Calu3 (cell line): ENCODE results near the gene PTGES3L. TPM values are rescaled to one million over a fixed set of nuclear protein-coding genes. Genes with fewer than 3 reads are reported as not detected.
"Not testable (repeated sequence)": the region's sequence is repeated elsewhere in the genome, so short reads cannot be mapped to it uniquely, and the experiment has no call there.

Source experiments
- BruUV-seq: library from RNA; stranded (reverse); fragments of 400-500 nt; replicated peaks from 2 replicates; lab custom pipeline; 2021; lab: Mats Ljungman, UMichigan
- CTCF ChIA-PET: fragments of 300-600 bp; sonication (Branson Sonifier 250); formaldehyde crosslinking; loops from one replicate; lab custom pipeline; 2022; ENCODE audit warnings: antibody characterized with exemption; lab: Charles Lee
- DNase-seq: peaks from one replicate; pipeline ENCODE4 v3.0.0; 2022
- H3K27ac Mint-ChIP-seq: one replicate; pipeline ENCODE4 v1.8.0; 2022; ENCODE audit warnings: mixed read lengths; ENCODE audit not compliant: unreplicated experiment
- H3K27me3 Mint-ChIP-seq: one replicate; pipeline ENCODE4 v1.8.0; 2022; ENCODE audit warnings: mixed read lengths; ENCODE audit not compliant: unreplicated experiment
- H3K36me3 Mint-ChIP-seq: one replicate; pipeline ENCODE4 v1.8.0; 2022; ENCODE audit warnings: mild to moderate bottlenecking, moderate library complexity, mixed read lengths; ENCODE audit not compliant: insufficient read depth, unreplicated experiment
- H3K4me1 Mint-ChIP-seq: one replicate; pipeline ENCODE4 v1.8.0; 2022; ENCODE audit warnings: mild to moderate bottlenecking, low read depth, mixed read lengths; ENCODE audit not compliant: unreplicated experiment
- H3K4me3 Mint-ChIP-seq: one replicate; pipeline ENCODE4 v1.8.0; 2022; ENCODE audit warnings: mild to moderate bottlenecking, low read depth, moderate library complexity, mixed read lengths; ENCODE audit not compliant: unreplicated experiment
- H3K9me3 Mint-ChIP-seq: one replicate; pipeline ENCODE4 v1.8.0; 2022; ENCODE audit warnings: low read depth, mixed read lengths; ENCODE audit not compliant: unreplicated experiment
- intact Hi-C: fragments of 100-400 bp; cut with micrococcal nuclease; formaldehyde crosslinking; loops from one replicate; pipeline ENCODE4 v1.10.0; 2022; ENCODE audit not compliant: unreplicated experiment
- total RNA-seq: library from RNA; stranded (reverse); gene quantifications from 2 replicates; pipeline ENCODE4 v1.2.3, GENCODE V29; 2022
- TF ChIP-seq, protein P1 (sequence below): fragments of 200-600 bp; IDR thresholded peaks from one replicate; pipeline ENCODE4 v1.8.0; 2022; ENCODE audit warnings: antibody characterized with exemption; ENCODE audit not compliant: unreplicated experiment

The PTGES3L gene
- total RNA-seq, 1 experiment from 2014 or later, result 2.1 TPM

DNA sequence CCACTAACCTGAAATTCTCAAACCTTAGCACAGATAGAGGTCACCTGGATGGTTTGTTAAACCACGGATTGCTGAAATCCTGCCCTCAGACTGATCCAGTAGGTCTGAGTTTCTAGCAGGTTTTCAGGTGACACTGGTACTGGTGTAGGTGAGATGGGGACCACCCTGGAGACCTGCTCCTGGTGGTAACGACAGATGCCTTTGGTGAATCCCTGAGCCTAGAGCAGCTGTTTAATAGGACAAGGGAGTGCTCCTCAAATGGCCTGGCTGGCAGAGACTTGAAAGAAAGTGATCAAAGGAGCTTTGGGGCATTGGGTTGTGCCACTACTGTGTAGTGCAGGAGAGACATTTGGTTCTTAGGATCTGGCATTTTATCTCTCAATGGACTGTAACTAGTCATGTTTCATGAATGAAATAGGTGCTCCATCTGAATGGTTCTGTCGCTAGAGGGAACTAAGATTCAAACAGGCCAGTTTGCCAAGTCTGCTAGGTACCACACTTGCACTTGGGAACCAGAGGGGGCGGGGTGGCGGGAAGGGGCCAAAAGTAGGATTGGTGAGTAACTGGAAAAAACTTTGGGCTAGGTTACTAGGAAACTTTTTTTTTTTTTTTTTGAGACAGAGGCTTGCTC is 23.8 kb upstream of the PTGES3L start:
- no TSS peak for BruUV-seq
- CTCF ChIA-PET, result no interaction called here
- Mint-ChIP-seq H3K27me3 (no peaks in the 10 kb centered on the region), H3K36me3 (peaks cover 79% of the 10 kb centered on the region), H3K4me3 (no peak overlapping the region), H3K27ac (peak overlapping the region; percentile 47), H3K4me1 (peaks cover 10% of the 10 kb centered on the region), H3K9me3 (no peaks in the 10 kb centered on the region)
- intact Hi-C loops, result no loop called here
- DNase-seq, result no peak
- TF ChIP-seq, protein P1, sequence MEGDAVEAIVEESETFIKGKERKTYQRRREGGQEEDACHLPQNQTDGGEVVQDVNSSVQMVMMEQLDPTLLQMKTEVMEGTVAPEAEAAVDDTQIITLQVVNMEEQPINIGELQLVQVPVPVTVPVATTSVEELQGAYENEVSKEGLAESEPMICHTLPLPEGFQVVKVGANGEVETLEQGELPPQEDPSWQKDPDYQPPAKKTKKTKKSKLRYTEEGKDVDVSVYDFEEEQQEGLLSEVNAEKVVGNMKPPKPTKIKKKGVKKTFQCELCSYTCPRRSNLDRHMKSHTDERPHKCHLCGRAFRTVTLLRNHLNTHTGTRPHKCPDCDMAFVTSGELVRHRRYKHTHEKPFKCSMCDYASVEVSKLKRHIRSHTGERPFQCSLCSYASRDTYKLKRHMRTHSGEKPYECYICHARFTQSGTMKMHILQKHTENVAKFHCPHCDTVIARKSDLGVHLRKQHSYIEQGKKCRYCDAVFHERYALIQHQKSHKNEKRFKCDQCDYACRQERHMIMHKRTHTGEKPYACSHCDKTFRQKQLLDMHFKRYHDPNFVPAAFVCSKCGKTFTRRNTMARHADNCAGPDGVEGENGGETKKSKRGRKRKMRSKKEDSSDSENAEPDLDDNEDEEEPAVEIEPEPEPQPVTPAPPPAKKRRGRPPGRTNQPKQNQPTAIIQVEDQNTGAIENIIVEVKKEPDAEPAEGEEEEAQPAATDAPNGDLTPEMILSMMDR, result peak; percentile 26

DNA sequence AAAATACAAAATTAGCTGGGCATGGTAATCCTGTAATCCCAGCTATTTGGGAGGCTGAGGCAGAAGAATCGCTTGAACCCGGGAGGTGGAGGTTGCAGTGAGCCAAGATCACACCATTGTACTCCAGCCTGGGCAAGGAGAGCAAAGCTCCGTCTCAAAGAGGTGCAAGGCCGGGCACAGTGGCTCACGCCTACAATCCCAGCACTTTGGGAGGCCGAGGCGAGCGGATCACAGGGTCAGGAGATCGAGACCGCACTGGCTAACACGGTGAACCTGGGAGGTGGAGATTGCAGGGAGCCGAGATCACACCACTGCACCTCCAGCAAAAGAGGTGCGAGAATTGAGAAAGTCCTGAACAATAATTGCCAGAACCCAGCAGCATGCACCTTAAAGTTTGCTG is 21.0 kb upstream of the PTGES3L start:
- H3K36me3 Mint-ChIP-seq, result peaks cover 83% of the 10 kb centered on the region
- BruUV-seq, H3K9me3 Mint-ChIP-seq, H3K27me3 Mint-ChIP-seq, DNase-seq, H3K4me3 Mint-ChIP-seq, intact Hi-C loops: not testable (repeated sequence)
- H3K4me1 Mint-ChIP-seq, result peaks cover 19% of the 10 kb centered on the region
- CTCF ChIA-PET, result interaction anchor here (1.6 kb wide), 1 partner anchor 10 kb away, joined by 4 read pairs; no protein-coding TSS in a partner anchor
- peak overlapping the region; percentile 27 for H3K27ac Mint-ChIP-seq

- CTCF ChIA-PET, result interaction anchor here (0.6 to 2.2 kb wide), 9 partner anchors 8 to 322 kb away, joined by 3 to 16 read pairs (median 5); partner anchors contain the start of genes BRCA1, IFI35, PLEKHH3 and VAT1
- Mint-ChIP-seq H3K4me3 (peak overlapping the region; percentile 99), H3K9me3 (no peaks in the 10 kb centered on the region), H3K36me3 (peaks cover 89% of the 10 kb centered on the region), H3K4me1 (peaks cover 19% of the 10 kb centered on the region), H3K27ac (peak overlapping the region; percentile 100), H3K27me3 (no peaks in the 10 kb centered on the region)
- intact Hi-C loops, result no loop called here
- no TSS peak for BruUV-seq
- TF ChIP-seq, protein P1, result no peak
- DNase-seq, result no peak
Observed at GRCh38 chr17:42999003-42999525, 19.2 kb upstream of the PTGES3L start.

GRCh38 chr17:42997984-42998938 is 18.4 kb upstream of the PTGES3L start, which contains the start of gene RPL27:
Gene RPL27 (plus strand): TSS chr17:42998419. CDS start chr17:42998751, 332 bp downstream.
- intact Hi-C loops, result loop anchor here (1.0 kb wide), 1 partner anchor 14 kb away; no protein-coding TSS in a partner anchor
- CTCF ChIA-PET, result interaction anchor here (0.6 to 2.2 kb wide), 25 partner anchors 8 to 420 kb away, joined by 3 to 16 read pairs (median 4); partner anchors contain the start of genes AARSD1, BECN1, BRCA1 and IFI35
- TSS peak; percentile 77 for BruUV-seq

More at GRCh38 chr17:42997984-42998938, 18.4 kb upstream of the PTGES3L start, which contains the start of gene RPL27:
- TF ChIP-seq, protein P1, result peak; percentile 96
- Mint-ChIP-seq H3K4me3 (peak within 1 kb of the TSS; percentile 99), H3K9me3 (no peaks in the 10 kb centered on the region), H3K27ac (peak within 1 kb of the TSS; percentile 100), H3K36me3 (peaks cover 87% of the 10 kb centered on the region), H3K4me1 (peaks cover 19% of the 10 kb centered on the region), H3K27me3 (no peaks in the 10 kb centered on the region)
- DNase-seq, result peak; percentile 99
